HG02678 (cell line): ENCODE measurements around the gene ZBTB37.
"Not testable (repeated sequence)": the region's sequence is repeated elsewhere in the genome, so short reads cannot be mapped to it uniquely, and the experiment has no call there.

Experiments used
- ATAC-seq: cut with Tn5 transposase; IDR thresholded peaks from one replicate; pipeline ENCODE4 v1.9.1; 2021; ENCODE audit warnings: mild to moderate bottlenecking, moderate library complexity; ENCODE audit not compliant: unreplicated experiment

Gene ZBTB37

GRCh38 chr1:173900992-173901391 lies 32.8 kb downstream of the ZBTB37 start:
- no peak for ATAC-seq

DNA sequence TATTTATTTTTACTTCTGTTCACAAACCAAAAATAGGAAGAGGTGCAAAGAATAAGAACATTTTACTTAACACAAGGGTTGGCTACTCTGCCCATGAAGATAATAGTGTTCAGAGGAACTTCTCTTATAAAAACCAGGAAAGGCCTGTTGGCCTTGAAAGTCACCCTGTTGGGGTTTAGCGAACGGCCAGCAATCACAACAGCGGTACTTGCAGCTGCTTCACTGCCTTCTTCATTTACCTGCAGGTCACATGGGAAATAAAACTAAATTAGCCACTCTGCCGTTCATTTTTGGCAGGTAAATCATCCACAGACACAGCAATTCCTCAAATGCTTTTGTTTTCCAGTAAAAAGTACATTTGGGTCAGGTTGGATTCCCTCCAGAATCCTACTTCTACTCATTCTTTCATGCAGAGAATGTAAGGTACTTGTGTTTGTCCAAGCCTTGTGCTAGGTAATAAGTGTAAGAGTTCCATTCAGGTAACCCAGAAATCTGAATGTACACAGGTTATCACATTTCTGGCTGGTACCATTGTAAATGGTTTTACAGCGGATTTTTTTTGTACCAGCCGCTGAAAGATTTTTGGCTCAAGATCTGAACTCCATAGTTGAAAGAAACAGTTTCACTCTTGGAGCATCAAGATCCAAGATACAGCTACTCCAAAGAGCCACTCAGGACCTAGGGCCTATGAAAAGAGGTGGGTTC lies 35.8 kb downstream of the ZBTB37 start:
- ATAC-seq, result no peak

DNA sequence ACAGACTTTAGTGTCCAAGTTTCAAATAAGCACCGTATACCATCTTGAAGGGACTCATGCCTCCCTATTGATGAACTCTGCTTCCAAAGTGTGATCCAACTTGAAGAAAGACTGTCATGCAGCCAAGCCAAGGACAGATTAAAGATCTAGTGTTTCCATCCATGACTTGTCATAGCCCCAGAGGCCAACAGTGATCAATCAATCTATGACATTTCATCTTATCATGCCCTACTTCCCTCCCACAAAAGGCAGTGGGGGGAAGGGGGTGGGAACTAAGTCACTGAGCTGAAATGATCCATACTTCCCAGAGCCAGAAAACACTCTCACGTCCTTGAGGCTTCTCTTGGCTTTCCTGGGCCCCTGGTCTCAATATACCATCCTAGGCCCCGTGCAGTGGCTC lies 44.9 kb downstream of the ZBTB37 start:
- no peak for ATAC-seq

GRCh38 chr1:173914366-173914871 lies 46.2 kb downstream of the ZBTB37 start:
- ATAC-seq, result no peak

DNA sequence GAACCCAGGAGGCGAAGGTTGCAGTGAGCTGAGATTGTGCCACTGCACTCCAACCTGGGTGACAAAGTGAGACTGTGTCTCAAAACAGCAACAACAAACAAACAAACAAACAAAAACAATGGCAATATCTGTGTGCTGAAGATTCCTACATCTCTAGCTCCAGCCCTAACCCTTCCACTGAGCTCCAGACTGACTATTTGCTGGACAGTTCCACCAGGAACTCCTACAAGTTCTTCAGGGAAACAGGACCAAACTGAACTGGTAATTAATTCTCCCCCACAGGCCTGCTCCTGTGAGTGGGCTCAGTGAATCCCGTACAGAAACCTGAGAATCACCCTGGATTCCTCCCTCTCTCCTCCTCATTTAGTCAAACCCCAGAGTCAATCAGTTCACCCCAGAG lies 47.4 kb downstream of the ZBTB37 start:
- ATAC-seq, result no peak

DNA sequence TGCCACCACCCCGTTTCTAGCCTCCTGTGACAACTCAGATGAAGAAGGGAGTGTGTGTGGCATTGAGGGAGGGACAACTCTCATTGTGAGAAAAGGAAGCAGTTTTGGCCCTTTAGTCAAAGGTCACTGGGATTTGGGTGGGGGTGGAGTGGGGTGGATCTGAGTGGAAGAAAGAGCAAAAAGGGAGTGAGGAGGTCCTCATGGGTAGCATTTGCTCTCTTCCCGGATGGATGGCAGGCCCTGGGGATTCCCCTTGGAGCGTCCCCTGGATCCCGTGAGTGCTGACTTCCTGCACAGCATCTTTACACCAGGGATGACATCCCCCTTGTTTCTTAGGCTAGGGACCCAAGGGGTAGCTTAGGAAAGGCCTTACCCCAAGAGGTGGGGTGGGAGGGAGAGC lies 48.5 kb downstream of the ZBTB37 start:
- no peak for ATAC-seq

- ATAC-seq, result no peak
Observed at GRCh38 chr1:173917149-173917548, 49.0 kb downstream of the ZBTB37 start, which contains the start of gene SERPINC1. Gene SERPINC1, minus strand, starts transcription at chr1:173917327. Its CDS starts 68 bp downstream, at chr1:173917259.

- no peak for ATAC-seq
Observed at GRCh38 chr1:173917635-173918493, 49.7 kb downstream of the ZBTB37 start.

DNA sequence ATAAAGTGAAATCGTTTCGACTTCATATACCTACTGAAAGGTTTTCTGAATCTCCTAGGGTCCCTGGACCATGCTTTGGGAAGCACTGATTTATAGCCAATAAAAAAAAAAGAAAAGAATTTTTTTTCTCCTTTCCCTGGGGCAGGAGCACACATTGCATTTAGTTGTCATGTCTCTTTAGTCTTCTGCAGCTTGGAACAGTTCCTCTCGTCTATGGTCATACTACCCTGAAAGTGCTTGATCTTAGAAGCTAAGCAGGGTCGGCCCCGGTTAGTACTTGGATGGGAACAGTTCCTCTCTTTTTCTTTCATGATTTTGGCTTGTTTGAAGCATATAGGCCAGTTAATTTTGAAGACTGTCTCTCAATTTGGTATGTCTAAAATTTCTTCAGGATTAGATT lies 52.7 kb downstream of the ZBTB37 start:
- ATAC-seq, result no peak

- no peak for ATAC-seq
Observed at GRCh38 chr1:173925306-173926242, 57.4 kb downstream of the ZBTB37 start.

DNA sequence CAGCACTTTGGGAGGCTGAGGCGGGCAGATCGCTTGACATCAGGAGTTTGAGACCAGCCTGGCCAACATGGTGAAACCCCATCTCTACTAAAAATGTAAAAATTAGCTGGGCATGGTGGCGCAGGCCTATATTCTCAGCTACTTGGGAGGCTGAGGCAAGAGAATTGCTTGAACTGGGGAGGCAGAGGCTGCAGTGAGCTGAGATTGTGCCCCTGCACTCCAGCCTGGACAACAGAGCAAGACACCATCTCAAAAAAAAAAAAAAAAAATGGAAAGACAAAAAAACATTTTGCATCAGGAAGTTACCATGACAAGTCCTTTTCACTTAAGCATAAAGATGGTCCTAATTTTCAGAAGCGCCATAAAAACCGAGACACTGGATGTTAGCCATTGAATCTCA lies 62.4 kb downstream of the ZBTB37 start:
- not testable (repeated sequence) for ATAC-seq

DNA sequence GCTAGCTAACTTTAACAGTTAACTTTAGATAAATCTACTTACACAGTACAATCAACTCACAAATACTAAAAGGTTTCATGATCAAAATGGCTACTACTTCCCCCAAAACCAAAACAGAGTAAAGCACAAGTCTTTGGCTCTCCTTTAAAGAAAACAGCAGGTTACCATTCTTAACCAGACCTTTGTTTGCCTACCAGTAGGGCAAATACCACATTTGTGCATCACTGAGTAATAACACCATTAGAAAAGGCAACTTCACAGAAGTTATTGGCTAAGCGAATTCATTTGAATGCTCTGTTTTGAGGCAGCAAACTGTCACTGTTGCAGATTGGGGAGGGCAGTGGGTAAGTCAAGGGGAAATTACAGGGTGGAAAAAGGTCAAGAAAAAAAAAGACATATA lies 66.3 kb downstream of the ZBTB37 start:
- no peak for ATAC-seq

DNA sequence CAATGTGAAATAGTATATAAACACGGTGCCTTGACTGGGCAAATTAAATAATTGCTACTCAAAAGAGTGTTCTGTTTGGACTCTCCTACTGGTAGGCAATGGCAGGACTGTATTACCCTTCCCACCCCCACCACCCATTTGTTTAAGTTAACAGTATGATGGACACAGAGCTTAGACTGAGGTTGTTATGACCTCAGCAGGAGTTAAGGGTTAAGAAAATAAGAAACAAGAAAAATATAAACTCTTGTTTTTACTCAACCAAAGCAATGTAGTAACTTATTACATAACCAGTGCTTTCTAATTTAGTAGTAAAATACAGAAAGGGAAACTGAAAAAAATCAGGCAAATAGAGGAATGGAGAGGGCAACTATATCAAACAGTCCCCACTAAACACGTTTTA lies 68.9 kb downstream of the ZBTB37 start:
- no peak for ATAC-seq

DNA sequence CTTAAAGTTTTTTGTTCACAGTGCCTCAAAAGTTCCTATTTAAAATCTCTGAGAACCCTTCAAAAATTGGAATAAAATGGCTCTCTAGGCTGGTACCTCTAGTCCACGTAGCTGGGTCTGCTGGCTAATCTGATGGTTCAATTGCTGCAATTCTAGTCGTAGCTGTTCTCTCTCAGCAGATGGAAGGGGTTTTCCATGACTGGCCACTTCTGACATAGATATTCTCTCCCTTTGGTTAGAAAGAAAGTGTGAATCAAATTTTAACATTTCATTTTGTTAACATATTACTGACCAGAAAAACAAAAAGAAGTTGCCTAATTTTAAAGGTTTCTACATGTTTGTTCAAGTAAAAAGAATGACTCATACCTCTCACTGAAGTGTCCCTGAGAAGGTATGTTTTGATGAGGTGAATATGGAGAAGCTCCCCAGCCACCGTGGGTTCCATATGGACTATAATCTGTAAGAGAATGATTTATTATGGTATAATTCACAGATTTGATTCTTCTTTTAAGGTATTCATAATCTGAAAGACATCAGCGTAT lies 78.3 kb downstream of the ZBTB37 start:
- ATAC-seq, result no peak

GRCh38 chr1:173948594-173948993 lies 80.4 kb downstream of the ZBTB37 start:
- no peak for ATAC-seq
